ENCODE data around the gene ADORA3.

ADORA3 gene

DNA sequence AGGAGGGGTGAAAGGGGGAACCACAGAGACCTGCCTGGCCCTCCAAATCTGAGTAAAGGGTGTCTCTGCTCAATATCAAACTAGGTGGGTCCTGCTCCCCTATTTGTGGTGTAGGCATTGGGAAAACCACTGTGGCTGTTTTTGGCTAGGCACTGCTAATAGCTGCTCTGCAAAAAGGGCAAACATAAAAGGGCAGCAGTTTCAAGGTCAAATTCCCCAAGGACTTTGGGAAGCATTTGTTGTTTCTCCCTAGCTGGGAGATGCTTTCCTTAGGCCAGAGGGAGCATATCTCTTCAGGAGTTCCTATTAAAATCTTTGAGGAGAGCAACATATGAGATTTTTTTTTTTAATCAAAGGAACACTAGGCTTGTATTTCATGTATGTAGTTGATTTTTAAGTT is 27.2 kb downstream of the ADORA3 start:
- no peak for DNase-seq (ENCODE audit: extremely low read depth in 1 of 2, low read depth in 1 of 2)

GRCh38 chr1:111475701-111476100 is 27.7 kb downstream of the ADORA3 start:
- DNase-seq (ENCODE audit: extremely low read depth in 1 of 2, low read depth in 1 of 2): no peak

GRCh38 chr1:111474521-111474920 is 28.9 kb downstream of the ADORA3 start:
- DNase-seq (ENCODE audit: extremely low read depth in 1 of 2, low read depth in 1 of 2): no peak

- no peak for DNase-seq (ENCODE audit: extremely low read depth in 1 of 2, low read depth in 1 of 2)
These were observed 29.3 kb downstream of the ADORA3 start for GRCh38 chr1:111474106-111474505.

DNA sequence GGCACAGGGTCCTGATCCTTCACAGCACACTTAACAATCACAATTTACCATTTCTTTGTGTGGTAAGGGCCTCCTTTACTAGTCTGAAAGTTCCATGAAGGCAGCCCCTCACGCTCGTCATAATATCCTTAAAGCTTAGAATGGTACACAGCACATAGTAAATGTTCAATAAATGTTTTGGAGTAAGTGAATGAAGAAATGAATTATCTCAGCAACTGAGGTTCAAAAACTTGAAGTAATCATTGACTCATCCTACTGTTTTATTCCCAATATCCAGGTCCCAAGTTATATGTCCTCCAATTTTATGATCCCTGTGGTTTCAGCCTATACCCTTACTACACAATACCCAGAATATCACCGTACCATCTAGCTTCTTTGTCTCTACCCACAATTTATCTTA is 31.9 kb downstream of the ADORA3 start:
- no peak for DNase-seq (ENCODE audit: extremely low read depth in 1 of 2, low read depth in 1 of 2)

DNA sequence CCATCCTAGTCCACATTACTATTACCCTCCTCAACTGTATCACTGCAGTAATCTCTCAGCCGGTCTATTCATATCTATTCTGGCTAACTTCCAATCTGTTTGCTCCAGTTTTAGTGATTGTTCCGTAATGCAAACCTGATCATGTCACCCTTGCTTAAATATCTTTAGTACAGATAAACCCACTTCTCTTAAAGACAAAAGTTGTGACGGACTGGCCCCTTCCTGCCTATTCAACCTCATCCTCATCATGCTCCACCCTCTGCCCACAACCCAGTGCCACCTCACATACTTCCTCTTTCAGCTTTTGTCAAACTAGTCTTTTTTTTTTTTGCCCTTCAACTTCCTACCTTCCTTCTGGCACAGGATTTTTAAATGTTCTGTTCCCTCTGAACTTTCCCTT is 32.4 kb downstream of the ADORA3 start:
- DNase-seq (ENCODE audit: extremely low read depth in 1 of 2, low read depth in 1 of 2): peak in 1 of 2 donors; percentile 43

DNA sequence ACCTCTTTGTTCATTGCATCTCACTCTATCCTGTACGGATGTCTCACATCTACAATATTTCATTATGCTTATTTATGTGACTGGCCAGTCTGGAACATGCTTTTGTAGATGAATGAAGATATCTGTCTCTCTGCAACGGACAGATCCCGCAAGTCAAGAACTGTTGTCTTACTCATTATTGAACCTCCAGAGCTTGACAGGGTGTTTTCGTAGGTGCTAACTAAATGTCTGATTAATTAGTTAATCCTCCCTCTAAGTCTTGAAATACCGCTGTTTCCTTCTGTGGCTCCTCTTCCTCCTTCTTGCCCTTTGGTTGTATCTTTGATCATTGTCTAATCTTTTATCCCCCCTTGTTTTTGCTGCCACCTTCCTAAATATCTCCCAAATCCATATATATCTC is 32.8 kb downstream of the ADORA3 start:
- no peak for DNase-seq (ENCODE audit: extremely low read depth in 1 of 2, low read depth in 1 of 2)

DNA sequence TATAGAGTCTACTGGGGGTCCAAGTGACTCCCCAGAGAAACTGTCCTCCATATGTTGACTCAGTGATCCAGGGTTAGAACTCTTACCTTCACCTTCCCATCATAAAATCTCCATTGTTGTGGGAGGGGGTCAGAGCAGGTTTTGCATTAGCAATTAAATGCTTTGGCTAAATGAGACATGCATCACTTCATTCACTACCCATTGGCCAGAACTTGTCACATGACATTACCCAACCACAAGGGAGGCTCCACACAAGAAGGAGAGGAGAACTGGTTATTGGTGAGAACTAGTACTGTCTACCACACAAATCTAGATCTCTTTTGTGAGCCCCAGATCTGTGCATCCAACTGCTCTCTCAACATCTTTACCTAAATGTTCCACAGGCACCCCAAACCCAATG is 33.9 kb downstream of the ADORA3 start:
- no peak for DNase-seq (ENCODE audit: extremely low read depth in 1 of 2, low read depth in 1 of 2)

DNA sequence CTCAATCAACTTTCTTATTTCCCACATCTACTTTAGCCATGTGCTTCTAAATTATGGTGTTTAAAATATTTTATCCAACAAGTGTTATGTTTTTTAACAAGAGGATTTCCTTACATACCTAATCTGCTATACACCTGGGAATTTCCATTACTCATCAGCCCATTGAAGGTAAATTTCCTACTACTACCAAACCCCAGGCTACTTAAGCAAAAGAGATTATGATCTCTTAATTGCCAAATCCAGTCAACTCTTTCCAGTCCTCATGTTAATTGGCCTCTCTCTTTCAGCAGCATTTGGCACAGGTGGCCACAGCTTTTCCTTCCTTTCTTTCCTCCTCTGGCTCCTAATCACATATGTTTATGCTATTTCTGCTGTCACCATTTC is 34.7 kb downstream of the ADORA3 start:
- DNase-seq (ENCODE audit: extremely low read depth in 1 of 2, low read depth in 1 of 2): no peak

- no peak for DNase-seq (ENCODE audit: extremely low read depth in 1 of 2, low read depth in 1 of 2)
These were observed 35.3 kb downstream of the ADORA3 start for GRCh38 chr1:111467865-111468716.

GRCh38 chr1:111466480-111466879 is 37.0 kb downstream of the ADORA3 start:
- DNase-seq (ENCODE audit: extremely low read depth in 1 of 2, low read depth in 1 of 2): no peak

GRCh38 chr1:111465754-111466153 is 37.7 kb downstream of the ADORA3 start:
- no peak for DNase-seq (ENCODE audit: extremely low read depth in 1 of 2, low read depth in 1 of 2)

GRCh38 chr1:111463029-111463683 is 40.3 kb downstream of the ADORA3 start:
- DNase-seq (ENCODE audit: extremely low read depth in 1 of 2, low read depth in 1 of 2): no peak

DNA sequence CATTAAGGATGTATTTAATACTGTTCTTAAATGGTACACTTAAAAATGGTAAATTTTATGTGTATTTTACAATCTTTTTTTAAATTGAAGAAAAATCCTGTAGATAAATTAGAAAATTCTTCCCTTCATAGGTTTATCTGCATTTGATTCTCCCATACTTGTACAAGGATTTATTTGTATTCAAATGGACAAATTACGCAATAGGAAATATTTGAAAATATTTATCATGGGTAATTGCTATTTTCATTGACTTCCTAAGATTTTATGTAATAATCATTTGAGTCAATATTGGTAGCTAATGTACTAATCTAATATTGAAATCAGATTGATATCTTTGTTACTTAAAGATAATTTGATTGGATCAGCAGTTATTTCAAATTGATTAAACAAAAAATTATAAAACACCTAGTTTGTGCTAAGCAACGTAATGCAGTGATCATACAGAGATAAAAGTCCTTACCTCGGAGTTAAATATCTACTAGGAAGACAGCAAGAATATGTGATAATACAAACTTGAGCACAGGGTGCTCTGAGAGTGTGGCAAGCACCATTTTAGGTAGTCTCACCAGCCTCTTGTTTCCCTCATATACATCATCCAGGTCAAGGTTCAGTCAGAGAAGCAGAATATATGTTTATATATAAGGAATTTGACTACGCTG is 40.9 kb downstream of the ADORA3 start:
- DNase-seq (ENCODE audit: extremely low read depth in 1 of 2, low read depth in 1 of 2): no peak

DNA sequence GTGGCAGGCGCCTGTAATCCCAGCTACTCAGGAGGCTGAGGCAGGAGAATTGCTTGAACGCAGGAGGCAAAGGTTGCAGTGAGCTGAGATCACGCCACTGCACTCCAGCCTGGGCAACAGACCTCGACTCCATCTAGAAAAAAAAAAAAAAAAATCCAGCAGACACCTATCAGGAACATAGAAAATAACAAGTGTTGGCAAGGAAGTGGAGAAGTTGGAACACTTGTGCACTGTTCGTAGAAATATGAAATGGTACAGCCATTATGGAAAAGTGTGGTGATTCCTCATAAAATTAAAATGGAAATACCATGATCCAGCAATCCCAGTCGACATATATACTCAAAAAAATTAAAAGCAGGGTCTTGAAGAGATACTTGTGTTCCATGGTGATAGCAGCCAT is 41.7 kb downstream of the ADORA3 start:
- DNase-seq (ENCODE audit: extremely low read depth in 1 of 2, low read depth in 1 of 2): no peak

- DNase-seq (ENCODE audit: extremely low read depth in 1 of 2, low read depth in 1 of 2): no peak
These were observed 47.8 kb downstream of the ADORA3 start for GRCh38 chr1:111455642-111456031.

DNA sequence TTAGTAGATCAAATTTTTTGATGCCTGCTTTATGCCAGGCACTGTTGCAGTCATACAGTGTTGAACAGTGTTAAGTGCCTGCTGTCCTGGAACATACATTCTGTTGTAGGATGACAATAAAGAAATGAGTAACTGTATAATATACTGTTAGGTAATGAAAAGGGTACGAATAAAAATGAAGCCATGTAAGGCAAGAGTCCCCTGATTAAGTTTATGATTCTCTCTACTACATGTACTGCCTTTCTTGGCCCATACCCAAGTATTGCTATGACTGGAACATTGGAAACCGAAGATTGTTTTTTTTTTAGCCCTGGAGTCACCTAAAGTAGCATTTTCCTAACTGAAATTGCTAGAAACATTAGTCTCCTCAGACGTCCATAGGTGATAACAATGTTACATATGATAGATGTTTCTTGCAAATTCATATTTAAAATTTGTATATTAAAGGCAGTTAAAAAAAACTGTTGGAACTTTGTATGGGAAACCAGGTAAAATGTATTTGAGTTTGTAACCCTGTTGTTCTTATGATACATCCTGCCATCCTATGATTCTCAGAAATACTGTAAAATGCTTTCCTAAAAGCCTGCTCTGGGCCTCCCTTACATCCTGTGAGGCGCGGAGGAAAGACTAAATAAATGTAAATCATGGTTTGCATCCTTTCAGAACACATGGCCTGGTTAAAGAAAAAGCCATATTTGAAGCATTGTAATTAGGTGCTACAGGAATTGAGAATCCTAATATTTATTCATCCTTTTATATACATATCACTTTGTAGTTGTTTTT is 48.4 kb downstream of the ADORA3 start:
- no peak for DNase-seq (ENCODE audit: extremely low read depth in 1 of 2, low read depth in 1 of 2)

- DNase-seq (ENCODE audit: extremely low read depth in 1 of 2, low read depth in 1 of 2): no peak
These were observed 49.7 kb downstream of the ADORA3 start for GRCh38 chr1:111453706-111454105.

- no peak for DNase-seq (ENCODE audit: extremely low read depth in 1 of 2, low read depth in 1 of 2)
These were observed 50.9 kb downstream of the ADORA3 start for GRCh38 chr1:111452581-111452980.

DNA sequence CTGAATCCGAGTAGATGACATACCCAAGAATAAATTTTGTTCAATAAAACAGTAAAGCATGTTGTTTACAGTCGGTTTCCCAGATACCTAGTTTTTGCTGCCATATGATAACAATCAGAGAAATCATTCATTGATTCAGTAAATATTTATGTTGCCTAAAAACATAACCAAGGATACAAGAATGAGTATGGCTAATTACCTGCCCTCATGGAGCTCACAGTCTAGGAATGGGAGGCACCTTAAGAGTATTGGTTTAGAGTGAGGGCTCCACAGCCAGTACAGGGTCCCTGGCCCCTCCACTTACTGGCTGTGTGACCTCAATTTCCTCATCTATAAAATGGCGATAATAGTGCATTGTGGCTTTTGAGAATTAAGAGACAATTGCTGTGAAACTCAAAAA is 53.2 kb downstream of the ADORA3 start:
- DNase-seq (ENCODE audit: extremely low read depth in 1 of 2, low read depth in 1 of 2): no peak

DNA sequence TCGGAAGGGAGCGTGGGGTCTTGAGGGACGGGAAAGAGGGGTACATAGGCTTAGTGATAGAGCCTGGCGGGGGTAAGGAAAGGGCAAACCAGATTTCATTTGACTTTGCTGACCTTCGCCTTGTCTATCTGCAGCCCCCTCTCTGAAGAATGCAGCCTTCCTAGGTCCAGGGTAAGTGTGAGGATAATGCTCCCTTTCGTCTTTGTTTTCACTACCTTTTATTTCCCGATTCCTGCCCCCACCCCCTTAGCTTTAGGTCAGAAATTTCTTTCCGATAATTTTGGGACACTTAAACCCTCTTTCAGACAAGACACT is 53.8 kb downstream of the ADORA3 start:
- DNase-seq (ENCODE audit: extremely low read depth in 1 of 2, low read depth in 1 of 2): no peak

Data from activated CD8-positive, alpha-beta memory T cell treated with anti-CD3 and anti-CD28 coated beads for 1 hour (primary cell).